Hematopoietic multipotent progenitor cell treated with erythropoietin and hydrocortisone succinate and interleukin-3 and kit ligand, for 4 days (in vitro differentiated cells): ENCODE measurements around the gene SNX25.
"Not testable (repeated sequence)": the region's sequence is repeated elsewhere in the genome, so short reads cannot be mapped to it uniquely, and the experiment has no call there.

Source experiments
- DNase-seq: peaks from one replicate; pipeline ENCODE4 v3.0.0-alpha.2; 2015

SNX25 gene

DNA sequence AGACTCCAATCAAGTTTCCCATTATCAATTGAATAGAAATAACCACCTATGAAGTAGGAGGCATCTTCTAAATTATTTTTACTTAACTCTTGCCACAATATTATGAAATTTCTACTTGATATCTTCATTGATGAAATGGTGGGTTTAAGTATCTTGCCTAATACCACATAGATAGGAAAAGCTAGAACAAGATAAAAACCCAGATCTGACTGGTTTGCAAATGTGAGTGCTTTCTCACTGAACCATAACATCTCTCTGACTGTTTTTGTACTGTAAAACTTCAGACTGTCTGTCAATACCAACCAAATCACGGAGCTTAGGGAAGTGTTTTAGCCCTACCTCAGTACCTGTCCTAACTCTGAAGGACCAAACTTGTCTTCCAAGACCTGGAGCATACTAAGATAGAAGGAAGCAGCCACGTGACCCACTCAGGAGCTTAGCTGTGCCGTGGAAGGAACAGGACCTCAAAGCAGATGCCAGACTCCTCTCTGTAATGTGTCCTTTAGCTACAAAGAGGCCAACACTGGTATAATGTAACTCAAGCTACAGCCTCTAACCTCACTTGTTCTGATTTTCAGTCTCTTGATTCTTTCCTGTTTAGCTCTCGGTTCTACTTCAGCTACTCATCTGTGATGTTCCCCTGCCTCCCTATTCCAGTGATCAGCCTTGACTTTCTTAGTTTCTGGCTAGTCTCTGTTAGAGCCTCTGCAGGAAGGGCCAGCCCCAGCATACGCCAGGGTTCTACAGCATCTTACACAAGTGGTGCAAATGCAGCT, 101.9 kb downstream of the SNX25 start:
- peak; percentile 31 for DNase-seq

GRCh38 chr4:185312699-185313098, 103.3 kb downstream of the SNX25 start:
- DNase-seq: no peak

GRCh38 chr4:185317462-185317861, 108.1 kb downstream of the SNX25 start:
- DNase-seq: not testable (repeated sequence)

DNA sequence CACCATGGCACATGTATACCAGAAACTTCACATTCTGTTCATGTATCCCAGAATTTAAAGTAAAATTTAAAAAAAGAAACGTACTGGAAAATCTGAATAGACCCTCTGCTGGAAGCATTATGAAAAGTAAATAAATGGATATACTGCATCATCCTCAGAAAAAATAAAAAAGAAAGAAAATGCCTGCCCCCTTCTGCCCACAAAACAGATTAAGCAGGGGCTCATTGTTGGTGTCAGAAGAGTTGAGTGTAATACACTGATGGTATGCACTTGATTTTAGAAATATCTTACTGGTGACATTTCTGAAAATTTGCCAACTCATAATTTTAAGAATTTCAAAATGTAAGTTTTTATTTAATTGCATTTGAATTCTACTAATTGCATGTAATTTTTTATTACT, 108.5 kb downstream of the SNX25 start:
- DNase-seq: peak; percentile 30

GRCh38 chr4:185318679-185319078, 109.3 kb downstream of the SNX25 start:
- DNase-seq: peak; percentile 71

DNA sequence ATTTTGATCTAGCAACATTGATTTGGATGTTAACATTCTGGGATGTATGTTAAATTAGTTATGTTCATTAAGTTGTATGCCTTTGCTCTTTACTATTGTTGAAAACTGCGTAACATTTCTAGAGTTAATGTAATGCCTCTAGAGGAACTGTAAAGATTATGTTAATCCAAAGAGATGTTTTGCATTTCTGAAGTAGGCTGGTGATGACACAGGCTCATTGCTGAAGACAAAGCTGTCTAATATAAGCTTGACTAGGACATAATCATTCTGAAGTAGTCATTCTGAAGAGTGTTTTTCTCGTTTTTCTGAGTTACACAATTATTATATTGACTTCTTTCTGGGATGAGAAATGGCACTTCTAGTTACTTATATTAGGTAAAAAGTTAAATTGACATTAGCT, 113.4 kb downstream of the SNX25 start:
- no peak for DNase-seq

DNA sequence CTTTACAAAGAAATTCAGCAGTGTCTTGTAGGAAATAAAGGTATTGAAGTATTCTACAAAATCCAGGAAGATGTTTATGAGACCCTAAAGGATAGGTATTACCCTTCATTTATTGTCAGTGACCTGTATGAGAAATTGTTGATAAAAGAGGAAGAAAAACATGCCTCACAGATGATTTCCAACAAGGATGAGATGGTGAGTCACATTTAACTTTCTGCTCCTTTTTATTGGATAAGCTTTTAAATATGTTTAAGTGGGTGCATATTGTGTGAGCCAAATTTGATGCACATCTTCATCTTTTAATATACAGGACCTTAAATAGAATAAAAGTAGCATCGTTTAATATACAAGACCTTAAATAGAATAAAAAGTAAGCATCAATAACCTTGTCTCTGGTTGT, 114.2 kb downstream of the SNX25 start:
- DNase-seq: no peak

DNA sequence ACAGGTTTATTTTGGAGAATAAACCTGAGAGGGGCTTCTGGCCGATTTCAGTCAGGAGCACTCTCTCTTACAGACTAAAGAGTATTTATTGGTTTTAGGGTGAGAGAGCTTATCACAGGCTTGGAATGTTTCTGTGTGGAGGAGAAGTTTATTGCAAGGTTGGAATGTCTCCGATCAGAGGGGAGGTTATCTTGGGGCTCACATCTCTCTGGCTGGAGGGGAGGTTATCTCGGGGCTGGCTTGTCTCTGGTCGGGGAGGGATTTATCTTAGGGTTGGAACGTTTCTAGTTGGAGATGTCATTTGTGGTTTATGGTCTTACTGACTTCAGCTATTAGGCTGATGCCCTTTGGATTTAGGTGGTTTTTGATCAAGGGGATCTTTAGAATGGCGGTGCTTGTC, 115.0 kb downstream of the SNX25 start:
- DNase-seq: not testable (repeated sequence)

DNA sequence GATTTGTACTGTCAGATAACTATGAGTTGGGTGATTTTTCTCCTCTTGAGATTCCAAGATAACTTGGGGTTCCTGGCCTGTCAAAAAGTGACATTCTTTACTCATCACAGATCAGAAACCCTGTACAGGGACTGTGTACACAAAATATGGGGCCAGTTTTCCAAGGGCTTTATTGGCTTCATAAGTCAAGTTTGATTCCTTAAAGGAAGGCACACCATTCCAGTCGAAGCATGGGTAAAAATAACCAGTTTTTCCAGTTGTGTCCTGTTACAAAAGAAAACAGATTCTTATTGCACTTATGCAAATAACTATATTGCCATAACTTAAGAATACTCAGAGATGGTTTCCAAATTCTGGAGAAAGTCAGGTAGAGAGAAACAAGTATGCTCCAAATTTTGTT, 116.3 kb downstream of the SNX25 start:
- not testable (repeated sequence) for DNase-seq

DNA sequence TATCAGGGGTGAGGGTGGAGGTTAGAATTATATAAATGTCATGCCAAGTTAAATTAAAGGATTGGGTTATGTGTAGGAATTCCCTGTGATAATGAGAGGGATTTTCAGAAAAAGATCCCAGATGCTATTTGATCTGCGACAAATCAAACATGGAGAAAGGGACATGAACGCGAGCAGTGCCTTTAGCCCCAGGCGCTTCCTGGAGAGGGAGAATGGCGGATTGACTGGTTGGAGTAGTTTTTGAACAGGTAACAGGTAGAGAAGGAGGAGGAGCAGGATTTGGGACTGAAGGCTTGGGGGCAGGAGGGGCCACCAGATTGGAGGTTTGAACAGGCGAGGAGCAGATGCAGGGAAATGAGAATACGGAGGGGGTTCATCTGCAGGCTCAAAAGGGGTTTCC, 119.2 kb downstream of the SNX25 start:
- no peak for DNase-seq

GRCh38 chr4:185329879-185330510, 120.6 kb downstream of the SNX25 start:
- not testable (repeated sequence) for DNase-seq

- no peak for DNase-seq
These were observed 123.4 kb downstream of the SNX25 start for GRCh38 chr4:185332575-185333464.

- no peak for DNase-seq
These were observed 124.9 kb downstream of the SNX25 start for GRCh38 chr4:185334326-185334725.

DNA sequence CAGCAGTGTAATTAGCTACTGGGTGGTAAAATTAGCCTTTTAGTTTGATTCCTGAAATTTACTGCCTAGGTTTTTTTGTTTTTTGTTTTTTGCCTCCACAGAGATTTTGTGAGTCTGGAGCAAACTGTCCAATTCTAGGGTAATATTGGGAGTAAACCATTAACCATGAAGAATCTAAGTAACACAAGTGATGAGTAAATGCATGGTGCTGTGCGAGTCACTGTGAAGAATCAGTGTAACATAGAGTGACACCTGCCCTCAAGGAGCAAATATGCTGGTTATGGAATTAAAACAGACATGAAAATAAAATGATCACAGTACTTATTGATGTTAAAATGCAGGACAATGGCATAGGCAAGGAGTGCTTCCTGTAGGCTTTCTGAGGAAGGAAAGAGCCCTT, 126.2 kb downstream of the SNX25 start:
- DNase-seq: no peak

DNA sequence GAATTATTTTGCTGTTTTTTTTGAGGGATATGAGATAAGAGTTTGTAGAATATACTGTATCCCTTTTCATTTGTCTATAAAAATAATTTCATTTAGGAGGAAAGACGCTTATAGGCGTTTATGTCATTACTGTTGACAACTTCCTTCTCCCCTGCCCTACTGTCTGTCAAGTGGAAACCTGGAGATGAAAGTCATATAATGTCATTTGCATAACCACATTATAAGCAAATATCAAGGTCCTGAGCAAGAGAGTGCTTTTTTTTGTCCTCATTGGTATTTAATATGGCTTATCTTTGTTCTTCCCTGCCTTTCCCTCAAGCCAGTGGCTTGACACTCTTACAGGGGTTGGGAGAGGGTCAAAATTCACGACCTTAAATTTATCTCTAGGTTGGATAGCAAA, 130.5 kb downstream of the SNX25 start:
- no peak for DNase-seq

DNA sequence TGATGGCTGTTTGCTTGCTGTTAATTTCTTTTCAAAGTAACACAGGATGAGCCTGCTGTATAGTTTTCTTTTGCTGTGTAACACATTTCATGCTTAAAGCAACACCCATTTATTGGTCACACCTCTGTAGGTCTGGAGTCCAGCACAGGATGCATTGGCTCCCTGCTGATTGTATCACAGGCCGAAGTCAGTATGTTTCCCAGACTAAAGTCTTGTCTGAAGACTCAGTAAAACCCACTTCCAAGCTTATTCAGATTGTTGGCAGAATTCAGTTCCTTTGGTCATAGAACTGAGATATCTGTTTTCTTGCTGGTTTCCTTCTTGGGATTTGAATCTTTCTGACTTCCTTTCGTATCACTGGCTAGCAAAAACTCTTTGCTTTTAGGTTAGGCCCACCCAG, 132.0 kb downstream of the SNX25 start:
- no peak for DNase-seq

GRCh38 chr4:185341841-185342240, 132.4 kb downstream of the SNX25 start:
- no peak for DNase-seq

DNA sequence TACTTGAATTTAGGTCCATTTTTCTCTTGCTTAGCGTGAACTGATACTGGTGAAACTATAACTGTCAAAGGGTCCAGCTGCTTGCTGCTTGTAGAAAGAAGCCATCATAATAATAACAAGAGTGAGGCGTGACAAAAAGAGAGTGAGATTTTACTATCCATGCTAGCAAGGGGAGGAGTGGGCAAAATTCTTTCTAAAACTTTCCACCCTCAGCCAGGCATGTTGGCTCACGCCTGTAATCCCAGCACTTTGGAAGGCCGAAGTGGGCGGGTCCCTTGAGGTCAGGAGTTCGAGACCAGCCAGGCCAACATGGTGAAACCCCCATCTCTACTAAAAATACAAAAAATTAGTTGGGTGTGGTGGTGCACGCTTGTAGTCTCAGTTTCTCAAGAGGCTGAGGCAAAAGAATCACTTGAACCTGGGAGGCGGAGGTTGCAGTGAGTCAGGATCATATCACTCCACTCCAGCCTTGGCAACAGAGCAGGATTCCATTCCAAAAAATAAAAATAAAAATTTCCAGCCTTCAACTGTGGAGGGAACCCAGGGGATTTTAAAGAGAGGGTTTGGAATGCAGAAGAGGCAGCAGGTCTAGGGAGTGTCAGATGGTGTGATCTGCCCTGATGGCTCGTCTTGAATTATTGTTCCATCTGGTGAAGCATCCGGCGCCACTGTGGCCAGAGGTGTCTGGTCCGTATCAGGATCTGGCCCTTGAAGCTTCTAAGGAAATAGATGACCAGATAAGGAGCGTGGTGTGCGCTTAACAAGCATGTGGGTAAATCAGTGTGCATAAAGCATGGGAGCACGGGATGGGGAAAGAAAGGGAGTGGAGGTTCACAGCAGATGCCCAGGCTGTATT, 134.6 kb downstream of the SNX25 start:
- DNase-seq: no peak

DNA sequence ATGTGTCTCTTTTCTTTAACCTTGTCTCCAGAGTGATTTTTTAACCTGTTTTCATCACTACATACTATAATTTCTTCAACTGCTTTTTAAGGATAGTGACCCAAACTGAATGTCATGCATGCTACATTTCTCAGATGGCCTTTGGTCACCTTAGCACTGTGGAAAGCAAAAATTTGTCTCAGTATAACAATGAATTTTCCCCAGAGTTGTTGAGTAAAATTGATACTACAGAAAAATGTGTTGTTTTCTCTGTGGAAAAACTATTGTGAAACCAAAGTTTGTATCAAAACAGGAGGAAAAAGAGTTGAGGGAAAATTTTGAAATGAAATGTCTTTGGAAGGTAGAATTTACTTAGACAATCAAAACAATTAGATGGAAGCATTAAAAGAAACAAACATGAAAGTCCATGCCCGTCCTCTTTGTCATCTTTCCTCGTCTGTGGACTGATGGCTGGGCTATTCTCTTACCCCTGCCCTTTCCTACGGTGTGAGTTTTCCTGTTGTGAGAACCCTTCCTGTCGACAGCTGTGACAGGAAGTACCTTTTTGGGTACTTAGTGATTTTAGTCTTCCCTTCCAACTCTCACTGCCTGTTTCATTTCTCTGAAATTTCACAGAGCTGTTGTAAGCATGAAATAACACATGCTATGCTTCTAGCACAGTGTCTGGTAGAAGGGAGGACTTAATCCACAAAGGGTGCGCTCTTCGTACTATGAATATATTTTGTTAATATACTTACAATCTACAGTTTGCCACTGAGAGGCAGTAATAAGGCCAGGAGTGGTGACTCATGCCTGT, 135.5 kb downstream of the SNX25 start:
- no peak for DNase-seq

- DNase-seq: no peak
These were observed 137.7 kb downstream of the SNX25 start for GRCh38 chr4:185346975-185347601.

GRCh38 chr4:185351691-185352090, 142.3 kb downstream of the SNX25 start:
- DNase-seq: no peak
